GM12878 (cell line): Measurements from ENCODE around the gene CARD19.

ENCODE experiments used
- ASH2L ChIP-seq: fragments of 300-600, 200-600 bp; sonication (generic); IDR thresholded peaks from 2 replicates; pipeline ENCODE4 v1.6.1; 2017; ENCODE audit warnings: low read depth, mild to moderate bottlenecking, borderline replicate concordance
- MXI1 ChIP-seq: fragments of 150-350 bp; IDR thresholded peaks from 2 replicates; pipeline ENCODE4 v1.6.1; 2011; ENCODE audit warnings: low read depth, mild to moderate bottlenecking, inconsistent platforms, low read length, improper control_type of control experiment
- NFIC ChIP-seq: IDR thresholded peaks from 2 replicates; pipeline ENCODE4 v1.6.1; 2012; ENCODE audit warnings: low read depth, mild to moderate bottlenecking, inconsistent platforms, low read length, moderate library complexity
- POLR2A ChIP-seq: IDR thresholded peaks from 2 replicates; pipeline ENCODE4 v1.6.1; 2011; ENCODE audit warnings: low read depth, mild to moderate bottlenecking, low read length
- POLR2AphosphoS5 ChIP-seq: IDR thresholded peaks from 2 replicates; pipeline ENCODE4 v1.6.1; 2011; ENCODE audit warnings: mild to moderate bottlenecking, low read length, inconsistent platforms
- RELA ChIP-seq: fragments of 450-650 bp; IDR thresholded peaks from 2 replicates; pipeline ENCODE4 v1.8.0; 2014; ENCODE audit warnings: borderline replicate concordance; ENCODE audit not compliant: partially characterized antibody
- SMC3 ChIP-seq: IDR thresholded peaks from 2 replicates; pipeline ENCODE4 v1.6.1; 2011; ENCODE audit warnings: low read length, improper control_type of control experiment, borderline replicate concordance
- SRF ChIP-seq, 2 experiments: IDR thresholded peaks; 2 replicates each; pipeline ENCODE4 v1.6.1; 2011; ENCODE audit warnings: low read depth in 2 of 2, low read length in 2 of 2, mild to moderate bottlenecking in 1 of 2, moderate library complexity in 1 of 2
- TCF12 ChIP-seq: IDR thresholded peaks from 2 replicates; pipeline ENCODE4 v1.6.1; 2011; ENCODE audit warnings: low read depth, mild to moderate bottlenecking, low read length
- ZNF274 ChIP-seq: IDR thresholded peaks from one replicate; pipeline ENCODE4 v1.8.0; 2011; ENCODE audit not compliant: insufficient read length, insufficient read depth
- TF ChIP-seq, protein P1 (sequence below), 3 experiments: IDR thresholded peaks in 2 of 3; conservative IDR thresholded peaks in 1 of 3; 2 replicates each; pipeline ENCODE4 v1.5.1; 2011; ENCODE audit warnings: low read depth in 3 of 3, low read length in 3 of 3, mild to moderate bottlenecking in 3 of 3, control low read depth in 2 of 3, moderate library complexity in 2 of 3, inconsistent platforms in 1 of 3, mixed read lengths in 1 of 3; ENCODE audit not compliant: control insufficient read depth in 2 of 3, insufficient read depth in 1 of 3; ENCODE audit errors: extremely low read depth in 1 of 3

- TF ChIP-seq RELA (no peak), NFIC (no peak), ZNF274 (no peak), MXI1 (no peak), ASH2L (no peak), POLR2AphosphoS5 (no peak), SMC3 (no peak), TCF12 (no peak), SRF (IDR thresholded peaks at IDR 0.05; ENCODE audit: low read depth in 2 of 2, low read length in 2 of 2) (no peak), POLR2A (no peak)
- TF ChIP-seq, protein P1, sequence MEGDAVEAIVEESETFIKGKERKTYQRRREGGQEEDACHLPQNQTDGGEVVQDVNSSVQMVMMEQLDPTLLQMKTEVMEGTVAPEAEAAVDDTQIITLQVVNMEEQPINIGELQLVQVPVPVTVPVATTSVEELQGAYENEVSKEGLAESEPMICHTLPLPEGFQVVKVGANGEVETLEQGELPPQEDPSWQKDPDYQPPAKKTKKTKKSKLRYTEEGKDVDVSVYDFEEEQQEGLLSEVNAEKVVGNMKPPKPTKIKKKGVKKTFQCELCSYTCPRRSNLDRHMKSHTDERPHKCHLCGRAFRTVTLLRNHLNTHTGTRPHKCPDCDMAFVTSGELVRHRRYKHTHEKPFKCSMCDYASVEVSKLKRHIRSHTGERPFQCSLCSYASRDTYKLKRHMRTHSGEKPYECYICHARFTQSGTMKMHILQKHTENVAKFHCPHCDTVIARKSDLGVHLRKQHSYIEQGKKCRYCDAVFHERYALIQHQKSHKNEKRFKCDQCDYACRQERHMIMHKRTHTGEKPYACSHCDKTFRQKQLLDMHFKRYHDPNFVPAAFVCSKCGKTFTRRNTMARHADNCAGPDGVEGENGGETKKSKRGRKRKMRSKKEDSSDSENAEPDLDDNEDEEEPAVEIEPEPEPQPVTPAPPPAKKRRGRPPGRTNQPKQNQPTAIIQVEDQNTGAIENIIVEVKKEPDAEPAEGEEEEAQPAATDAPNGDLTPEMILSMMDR (IDR thresholded peaks at IDR 0.05 in 2 of 3, conservative IDR thresholded peaks at IDR 0.05 in 1 of 3; ENCODE audit: control insufficient read depth in 2 of 3, extremely low read depth in 1 of 3, insufficient read depth in 1 of 3, low read depth in 3 of 3, low read length in 3 of 3): no peak
Observed at GRCh38 chr9:93118863-93119702, 23.1 kb downstream of the CARD19 start.
